Fibroblast of the aortic adventitia (primary cell): ENCODE results near the gene SPN. TPM values are rescaled to one million over a fixed set of nuclear protein-coding genes. Genes with fewer than 3 reads are reported as not detected.
A peak's percentile ranks its signal among the peaks of the same experiment; 100 is the strongest.
"Not testable (repeated sequence)": the region's sequence is repeated elsewhere in the genome, so short reads cannot be mapped to it uniquely, and the experiment has no call there.

Experiments
- DNase-seq: peaks from one replicate; pipeline ENCODE4 v3.0.0-alpha.2; 2010; ENCODE audit warnings: low read depth
- H3K4me3 ChIP-seq: 2 replicates; pipeline ENCODE4 v1.5.1; 2011; ENCODE audit warnings: low read depth, mild to moderate bottlenecking, control low read depth, low read length, moderate library complexity
- CTCF ChIP-seq: IDR thresholded peaks from 2 replicates; pipeline ENCODE4 v1.5.1; 2011; ENCODE audit warnings: mild to moderate bottlenecking, low read length, control low read depth, inconsistent platforms; ENCODE audit not compliant: insufficient read depth
- total RNA-seq: library from RNA; depleted of rRNA; stranded (reverse); fragments of >200 nt; gene quantifications from 2 replicates; pipeline ENCODE4 v1.2.3, GENCODE V29; 2012; ENCODE audit warnings: low replicate concordance

SPN gene
- total RNA-seq, result not detected in 2 replicates

GRCh38 chr16:29663016-29663806 is at the start of gene SPN:
SPN (plus strand) TSS chr16:29663247; CDS start chr16:29663729, 482 bp downstream.
- DNase-seq, result no peak
- no peak within 1 kb of the TSS for H3K4me3 ChIP-seq
- no peak for TF ChIP-seq CTCF

GRCh38 chr16:29613307-29614057 is 49.6 kb upstream of the SPN start:
- H3K4me3 ChIP-seq, result peak overlapping the region; percentile 80
- DNase-seq, result peak; percentile 67

GRCh38 chr16:29614691-29615314 is 48.2 kb upstream of the SPN start:
- H3K4me3 ChIP-seq, DNase-seq: not testable (repeated sequence)

- not testable (repeated sequence) for DNase-seq, H3K4me3 ChIP-seq
These were observed 46.9 kb upstream of the SPN start for GRCh38 chr16:29616127-29616526.

GRCh38 chr16:29620591-29620990 is 42.5 kb upstream of the SPN start:
- not testable (repeated sequence) for DNase-seq

GRCh38 chr16:29622738-29623137 is 40.3 kb upstream of the SPN start:
- H3K4me3 ChIP-seq, DNase-seq: not testable (repeated sequence)

More at GRCh38 chr16:29620591-29620990, 42.5 kb upstream of the SPN start:
- H3K4me3 ChIP-seq, result not testable (repeated sequence)

- not testable (repeated sequence) for DNase-seq, H3K4me3 ChIP-seq
These were observed 39.8 kb upstream of the SPN start for GRCh38 chr16:29623253-29623652.

GRCh38 chr16:29625114-29625513 is 37.9 kb upstream of the SPN start:
- H3K4me3 ChIP-seq, DNase-seq: not testable (repeated sequence)

GRCh38 chr16:29626778-29627331 is 36.2 kb upstream of the SPN start:
- not testable (repeated sequence) for H3K4me3 ChIP-seq, DNase-seq

GRCh38 chr16:29627661-29628075 is 35.4 kb upstream of the SPN start:
- DNase-seq, H3K4me3 ChIP-seq: not testable (repeated sequence)

- DNase-seq, H3K4me3 ChIP-seq: not testable (repeated sequence)
These were observed 34.3 kb upstream of the SPN start for GRCh38 chr16:29628707-29629106.

GRCh38 chr16:29629318-29629717 is 33.7 kb upstream of the SPN start:
- not testable (repeated sequence) for DNase-seq, H3K4me3 ChIP-seq

- not testable (repeated sequence) for H3K4me3 ChIP-seq, DNase-seq
These were observed 31.4 kb upstream of the SPN start for GRCh38 chr16:29631658-29632057.

GRCh38 chr16:29635902-29636301 is 27.1 kb upstream of the SPN start:
- DNase-seq, H3K4me3 ChIP-seq: not testable (repeated sequence)

GRCh38 chr16:29636368-29636767 is 26.7 kb upstream of the SPN start:
- H3K4me3 ChIP-seq, DNase-seq: not testable (repeated sequence)

- H3K4me3 ChIP-seq, DNase-seq: not testable (repeated sequence)
These were observed 24.3 kb upstream of the SPN start for GRCh38 chr16:29638751-29639150.
